ENCODE data around the gene TAF13.

DNA sequence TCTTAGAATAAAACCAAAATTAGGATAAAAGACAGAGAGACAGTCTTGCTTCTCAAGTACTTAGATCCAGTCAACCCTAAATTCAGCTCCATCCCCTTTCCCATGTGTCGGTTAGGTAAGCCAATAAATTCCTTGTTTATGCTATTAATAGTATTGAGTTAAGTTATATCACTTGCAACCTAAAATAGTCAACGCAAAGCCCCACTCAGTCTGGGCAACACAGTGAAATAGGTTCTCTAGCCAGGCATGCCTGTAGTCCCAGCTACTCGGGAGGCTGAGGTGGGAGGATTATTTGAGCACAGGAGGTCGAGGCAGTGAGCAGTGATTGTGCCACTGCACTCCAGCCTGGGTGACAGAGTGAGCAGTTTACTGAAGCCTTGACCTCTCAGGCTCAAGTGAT lies 14.6 kb downstream of the TAF13 start:
- TF ChIP-seq, protein P1, sequence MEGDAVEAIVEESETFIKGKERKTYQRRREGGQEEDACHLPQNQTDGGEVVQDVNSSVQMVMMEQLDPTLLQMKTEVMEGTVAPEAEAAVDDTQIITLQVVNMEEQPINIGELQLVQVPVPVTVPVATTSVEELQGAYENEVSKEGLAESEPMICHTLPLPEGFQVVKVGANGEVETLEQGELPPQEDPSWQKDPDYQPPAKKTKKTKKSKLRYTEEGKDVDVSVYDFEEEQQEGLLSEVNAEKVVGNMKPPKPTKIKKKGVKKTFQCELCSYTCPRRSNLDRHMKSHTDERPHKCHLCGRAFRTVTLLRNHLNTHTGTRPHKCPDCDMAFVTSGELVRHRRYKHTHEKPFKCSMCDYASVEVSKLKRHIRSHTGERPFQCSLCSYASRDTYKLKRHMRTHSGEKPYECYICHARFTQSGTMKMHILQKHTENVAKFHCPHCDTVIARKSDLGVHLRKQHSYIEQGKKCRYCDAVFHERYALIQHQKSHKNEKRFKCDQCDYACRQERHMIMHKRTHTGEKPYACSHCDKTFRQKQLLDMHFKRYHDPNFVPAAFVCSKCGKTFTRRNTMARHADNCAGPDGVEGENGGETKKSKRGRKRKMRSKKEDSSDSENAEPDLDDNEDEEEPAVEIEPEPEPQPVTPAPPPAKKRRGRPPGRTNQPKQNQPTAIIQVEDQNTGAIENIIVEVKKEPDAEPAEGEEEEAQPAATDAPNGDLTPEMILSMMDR (IDR thresholded peaks at IDR 0.05; ENCODE audit: poor library complexity), result no peak
- no peak for TF ChIP-seq EZH2phosphoT487 (IDR thresholded peaks at IDR 0.05; ENCODE audit: low read depth, severe bottlenecking, unreplicated experiment)
- no peak for TF ChIP-seq EZH2 (IDR thresholded peaks at IDR 0.05; ENCODE audit: borderline replicate concordance)

Data from hepatocyte (in vitro differentiated cells).